ENCODE measurements around the gene SCEL.

Gene SCEL

GRCh38 chr13:77507931-77508776 is 27.4 kb upstream of the SCEL start:
- TF ChIP-seq FOXP2 (optimal IDR thresholded peaks at IDR 0.05; ENCODE audit: borderline replicate concordance, extremely low read depth, extremely low read length, insufficient read depth) (no peak), POLR2AphosphoS5 (IDR thresholded peaks at IDR 0.05; ENCODE audit: low read depth, low read length) (no peak), SIN3A (IDR thresholded peaks at IDR 0.05; ENCODE audit: borderline replicate concordance, insufficient read depth, low read length) (no peak), REST (IDR thresholded peaks at IDR 0.05; ENCODE audit: insufficient read depth in 1 of 2, low read depth in 2 of 2, low read length in 2 of 2) (no peak), TAF1 (IDR thresholded peaks at IDR 0.05; ENCODE audit: borderline replicate concordance, insufficient read depth, low read length) (no peak)

- TF ChIP-seq SIN3A (IDR thresholded peaks at IDR 0.05; ENCODE audit: borderline replicate concordance, insufficient read depth, low read length) (no peak), FOXP2 (optimal IDR thresholded peaks at IDR 0.05; ENCODE audit: borderline replicate concordance, extremely low read depth, extremely low read length, insufficient read depth) (no peak), TAF1 (IDR thresholded peaks at IDR 0.05; ENCODE audit: borderline replicate concordance, insufficient read depth, low read length) (no peak), REST (IDR thresholded peaks at IDR 0.05; ENCODE audit: insufficient read depth in 1 of 2, low read depth in 2 of 2, low read length in 2 of 2) (no peak), POLR2AphosphoS5 (IDR thresholded peaks at IDR 0.05; ENCODE audit: low read depth, low read length) (no peak)
Observed at GRCh38 chr13:77508959-77509620, 26.4 kb upstream of the SCEL start.

- TF ChIP-seq REST (IDR thresholded peaks at IDR 0.05; ENCODE audit: insufficient read depth in 1 of 2, low read depth in 2 of 2, low read length in 2 of 2) (no peak), POLR2AphosphoS5 (IDR thresholded peaks at IDR 0.05; ENCODE audit: low read depth, low read length) (no peak), FOXP2 (optimal IDR thresholded peaks at IDR 0.05; ENCODE audit: borderline replicate concordance, extremely low read depth, extremely low read length, insufficient read depth) (no peak), SIN3A (IDR thresholded peaks at IDR 0.05; ENCODE audit: borderline replicate concordance, insufficient read depth, low read length) (no peak), TAF1 (IDR thresholded peaks at IDR 0.05; ENCODE audit: borderline replicate concordance, insufficient read depth, low read length) (no peak)
Observed at GRCh38 chr13:77510156-77510555, 25.4 kb upstream of the SCEL start.

GRCh38 chr13:77511552-77511951 is 24.0 kb upstream of the SCEL start:
- TF ChIP-seq TAF1 (IDR thresholded peaks at IDR 0.05; ENCODE audit: borderline replicate concordance, insufficient read depth, low read length) (no peak), FOXP2 (optimal IDR thresholded peaks at IDR 0.05; ENCODE audit: borderline replicate concordance, extremely low read depth, extremely low read length, insufficient read depth) (no peak), REST (IDR thresholded peaks at IDR 0.05; ENCODE audit: insufficient read depth in 1 of 2, low read depth in 2 of 2, low read length in 2 of 2) (no peak)

Measured in PFSK-1 (cell line).